T-helper 1 cell treated with Interleukin-12 subunit alpha and Interleukin-12 subunit beta and Interleukin-4 antibody, amounts not matched to agents 30 ng/mL and 1 ng/mL, for 36 hours (primary cell): ENCODE results near the gene EHBP1L1. TPM values are rescaled to one million over a fixed set of nuclear protein-coding genes. Genes with fewer than 3 reads are reported as not detected.

Experiments
- intact Hi-C: fragments of 100-400 bp; cut with micrococcal nuclease; formaldehyde crosslinking; loops from one replicate; pipeline ENCODE4 v1.15.1; 2024
- total RNA-seq: library from RNA; stranded (reverse); gene quantifications from 2 replicates; pipeline ENCODE4 v1.2.3, GENCODE V29; 2022

EHBP1L1 gene
- total RNA-seq, 1 donor from 2014 or later: 128 TPM

DNA sequence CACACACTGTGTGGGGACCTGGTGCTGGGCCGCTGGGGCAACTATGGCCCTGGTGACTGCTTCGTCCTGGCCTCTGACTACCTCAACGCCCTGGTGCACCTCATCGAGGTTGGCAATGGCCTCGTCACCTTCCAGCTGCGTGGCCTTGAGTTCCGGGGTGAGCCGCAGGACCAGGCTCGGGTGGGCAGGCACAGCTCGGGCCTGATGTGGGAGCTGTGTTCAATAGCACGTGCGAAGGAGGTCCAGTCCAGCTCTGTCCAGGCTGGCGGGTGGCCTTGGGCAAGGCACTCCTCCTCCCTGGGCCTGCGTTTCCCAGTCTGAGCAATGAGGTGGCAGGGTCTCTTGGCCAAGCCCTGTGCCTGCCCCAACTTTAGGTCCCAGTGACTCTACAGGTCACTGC, 53.7 kb downstream of the EHBP1L1 start:
- intact Hi-C loops: no loop called here

GRCh38 chr11:65630215-65630614, 54.4 kb downstream of the EHBP1L1 start:
- intact Hi-C loops: no loop called here

GRCh38 chr11:65633390-65634108, 57.7 kb downstream of the EHBP1L1 start:
- intact Hi-C loops: no loop called here

- intact Hi-C loops: no loop called here
Observed at GRCh38 chr11:65634109-65634436, 58.2 kb downstream of the EHBP1L1 start.

- intact Hi-C loops: no loop called here
Observed at GRCh38 chr11:65634440-65634839, 58.6 kb downstream of the EHBP1L1 start.

DNA sequence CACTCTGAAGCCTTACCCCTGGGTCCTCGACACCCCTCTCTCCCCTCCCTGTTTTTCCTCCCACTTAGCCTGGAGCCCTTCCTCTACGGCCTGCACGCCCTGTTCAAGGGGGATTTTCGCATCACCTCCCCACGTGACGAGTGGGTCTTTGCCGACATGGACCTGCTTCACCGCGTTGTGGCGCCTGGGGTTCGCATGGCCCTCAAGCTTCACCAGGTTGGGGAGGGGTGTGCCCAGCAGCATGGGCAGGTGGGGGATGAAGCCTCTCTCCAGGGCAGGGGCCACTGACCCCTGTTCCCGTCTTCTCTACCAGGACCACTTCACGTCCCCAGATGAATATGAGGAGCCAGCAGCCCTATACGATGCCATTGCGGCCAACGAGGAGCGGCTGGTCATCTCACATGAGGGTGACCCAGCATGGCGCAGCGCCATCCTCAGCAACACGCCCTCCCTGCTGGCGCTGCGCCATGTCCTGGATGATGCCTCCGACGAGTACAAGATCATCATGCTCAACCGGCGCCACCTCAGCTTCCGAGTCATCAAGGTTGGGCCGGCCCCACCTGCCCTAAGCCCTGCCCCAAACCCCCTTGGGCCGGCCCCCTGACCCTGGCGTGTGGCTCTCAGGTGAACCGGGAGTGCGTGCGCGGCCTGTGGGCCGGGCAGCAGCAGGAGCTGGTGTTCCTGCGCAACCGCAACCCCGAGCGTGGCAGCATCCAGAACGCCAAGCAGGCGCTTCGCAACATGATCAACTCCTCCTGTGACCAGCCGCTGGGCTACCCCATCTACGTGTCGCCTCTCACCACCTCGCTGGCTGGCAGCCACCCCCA, 59.3 kb downstream of the EHBP1L1 start:
- intact Hi-C loops: no loop called here

GRCh38 chr11:65636108-65637031, 60.5 kb downstream of the EHBP1L1 start:
- intact Hi-C loops: no loop called here

- intact Hi-C loops: no loop called here
Observed at GRCh38 chr11:65637032-65637557, 61.2 kb downstream of the EHBP1L1 start.

DNA sequence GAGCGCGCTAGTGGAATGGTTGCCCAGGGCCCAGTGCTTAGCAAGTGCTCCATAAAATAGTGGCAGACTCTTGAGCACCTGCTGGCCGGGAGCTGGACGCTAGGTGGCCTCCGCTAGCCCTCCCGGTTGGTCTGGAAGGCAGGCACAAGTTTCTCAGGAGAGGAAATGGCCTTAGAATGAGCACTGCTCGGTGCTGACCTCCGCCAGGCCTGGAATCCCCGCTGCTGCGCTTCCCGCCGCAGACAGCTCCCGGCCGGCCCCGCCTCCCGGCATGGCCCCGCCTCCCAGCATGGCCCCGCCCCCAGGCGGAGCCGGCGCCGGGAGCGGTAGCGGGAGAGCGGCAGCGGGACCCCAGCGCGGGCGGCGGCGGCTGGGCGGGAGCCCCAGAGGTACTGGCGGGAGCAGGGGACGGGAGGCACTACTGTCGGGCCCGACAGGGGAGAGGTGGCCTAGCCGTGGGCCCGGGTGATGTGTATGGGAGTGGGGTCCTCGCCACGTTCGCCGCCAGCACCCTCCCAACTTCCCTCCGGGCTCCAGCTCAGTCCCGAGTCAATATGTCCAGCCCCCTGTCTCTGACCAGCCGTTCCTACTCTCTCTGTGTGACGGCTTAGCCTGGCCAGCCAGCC, 62.1 kb downstream of the EHBP1L1 start, which contains the start of gene SIPA1:
TSS of gene SIPA1 (plus strand) at position 308 of the 626 bp plus-strand sequence. CDS start 2,821 bp downstream, outside the sequence.
- intact Hi-C loops: loop anchor here (1.0 to 2.0 kb wide), 4 partner anchors 23 to 75 kb away; partner anchors contain the start of genes KAT5 and PCNX3

DNA sequence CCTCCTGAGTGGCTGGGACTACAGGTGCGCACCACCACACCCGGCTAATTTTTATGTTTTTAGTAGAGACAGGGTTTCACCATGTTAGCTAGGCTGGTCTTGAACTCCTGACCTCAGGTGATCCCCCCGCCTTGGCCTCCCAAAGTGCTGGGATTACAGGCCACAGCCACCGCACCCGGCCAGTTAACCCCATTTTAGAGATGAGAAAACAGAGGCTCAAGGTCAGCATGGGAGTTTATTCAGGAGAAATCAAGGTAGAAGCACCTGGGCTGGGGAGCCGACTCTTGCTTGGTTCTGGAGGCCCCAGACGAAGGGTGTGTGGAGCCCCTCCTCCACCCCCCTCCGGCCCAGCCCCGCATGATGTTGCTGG, 63.4 kb downstream of the EHBP1L1 start:
- intact Hi-C loops: loop anchor here (1.0 to 2.0 kb wide), 4 partner anchors 13 to 99 kb away; partner anchors contain the start of gene KAT5

DNA sequence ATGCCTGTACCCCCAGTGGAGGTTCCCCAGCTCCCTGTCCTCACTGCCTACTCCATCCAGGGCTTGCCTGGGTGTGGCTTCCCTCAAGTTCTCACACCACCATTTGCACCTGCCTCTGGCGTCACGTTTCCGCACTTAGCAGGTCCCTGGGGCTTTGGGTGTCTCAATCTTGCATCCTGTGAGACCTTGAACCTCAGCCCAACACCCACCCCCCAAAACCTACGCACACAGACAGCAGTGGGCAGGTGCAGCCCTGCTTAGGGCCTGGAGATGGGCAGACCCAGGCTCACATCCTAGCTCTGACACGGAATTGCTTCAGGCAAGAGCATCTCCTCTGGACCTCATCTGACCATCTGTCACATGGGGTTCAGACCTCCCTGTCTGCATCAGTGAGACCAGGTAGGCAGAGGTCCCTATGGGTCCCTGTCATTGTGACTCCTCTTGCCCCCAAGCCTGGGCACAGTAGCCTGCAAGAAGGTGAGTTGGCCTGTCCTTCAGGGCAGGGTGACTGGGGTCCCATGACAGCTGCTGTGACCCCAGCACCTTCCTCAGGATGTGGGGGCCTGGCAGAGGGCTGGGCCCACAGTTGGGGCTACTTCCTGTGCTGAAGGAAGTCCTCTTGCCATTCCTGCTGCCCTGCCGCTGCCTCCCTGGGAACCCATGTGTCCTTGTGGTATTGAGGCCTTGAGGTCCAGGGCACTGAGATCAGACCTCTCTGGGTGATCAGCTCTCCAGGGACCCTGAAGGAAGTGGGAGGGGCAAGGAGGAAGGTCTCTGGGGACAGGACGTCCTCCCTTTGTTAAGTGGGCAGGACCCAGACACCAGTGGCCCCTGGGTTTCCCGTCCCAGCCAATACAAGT, 64.0 kb downstream of the EHBP1L1 start:
- intact Hi-C loops: loop anchor here (1.0 to 2.0 kb wide), 4 partner anchors 12 to 100 kb away; partner anchors contain the start of gene KAT5

DNA sequence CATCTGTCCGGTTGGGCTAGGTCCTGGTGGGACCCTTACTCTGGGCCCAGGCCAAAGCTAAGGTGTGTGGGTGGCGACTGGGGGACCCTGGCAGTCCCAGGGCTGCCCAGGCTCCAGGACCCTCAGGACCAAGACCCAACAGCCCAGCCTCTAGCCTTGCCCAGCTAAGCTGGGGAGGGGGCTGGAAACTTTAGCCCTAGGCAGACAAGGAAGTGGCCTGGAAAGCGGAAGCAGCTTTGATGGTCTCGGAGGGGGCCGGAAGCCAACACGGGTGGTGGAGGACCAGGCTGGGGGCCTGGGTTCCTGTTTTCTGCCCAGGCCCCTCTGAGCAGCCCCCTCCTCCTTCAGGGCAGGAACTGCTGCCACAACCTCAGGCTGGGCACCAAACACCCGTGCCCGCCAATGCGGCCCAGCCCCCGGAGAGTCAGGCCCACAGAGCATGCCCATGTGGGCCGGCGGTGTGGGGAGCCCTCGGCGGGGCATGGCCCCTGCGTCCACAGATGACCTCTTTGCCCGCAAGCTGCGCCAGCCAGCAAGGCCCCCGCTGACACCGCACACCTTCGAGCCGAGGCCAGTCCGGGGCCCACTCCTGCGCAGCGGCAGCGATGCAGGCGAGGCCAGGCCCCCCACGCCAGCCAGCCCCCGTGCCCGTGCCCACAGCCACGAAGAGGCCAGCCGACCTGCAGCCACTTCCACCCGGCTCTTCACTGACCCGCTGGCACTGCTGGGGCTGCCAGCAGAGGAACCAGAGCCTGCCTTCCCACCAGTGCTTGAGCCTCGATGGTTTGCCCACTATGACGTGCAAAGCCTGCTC, 64.8 kb downstream of the EHBP1L1 start:
- intact Hi-C loops: no loop called here

- intact Hi-C loops: no loop called here
Observed at GRCh38 chr11:65641297-65642013, 65.6 kb downstream of the EHBP1L1 start.

Other genes with a start within 250 kb of the EHBP1L1 start
- 80.9 and 83.2 TPM in 2 replicates for gene DPF2, start 242.2 kb upstream of the EHBP1L1 start, total RNA-seq
- 0.34 and 0.51 TPM in 2 replicates for gene TIGD3, start 221.3 kb upstream of the EHBP1L1 start, total RNA-seq
- 26.0 and 26.8 TPM in 2 replicates for gene SLC25A45, start 193.4 kb upstream of the EHBP1L1 start, total RNA-seq
- 57.5 and 61.6 TPM in 2 replicates for gene FRMD8, start 189.4 kb upstream of the EHBP1L1 start, total RNA-seq
- 1,002 TPM in 2 replicates for gene NEAT1, start 153.3 kb upstream of the EHBP1L1 start, total RNA-seq
- gene MALAT1, start 77.0 kb upstream of the EHBP1L1 start, total RNA-seq: 8,633 and 8,695 TPM in 2 replicates
- gene SCYL1, start 51.0 kb upstream of the EHBP1L1 start, total RNA-seq: 82.4 and 84.4 TPM in 2 replicates
- gene LTBP3, start 17.7 kb upstream of the EHBP1L1 start, total RNA-seq: 99.6 and 106 TPM in 2 replicates
- gene ZNRD2, start 5.6 kb upstream of the EHBP1L1 start, total RNA-seq: 43.6 and 48.5 TPM in 2 replicates
- 58.1 and 58.2 TPM in 2 replicates for gene FAM89B, start 3.5 kb upstream of the EHBP1L1 start, total RNA-seq
- gene KCNK7, start 19.7 kb downstream of the EHBP1L1 start, total RNA-seq: 1.9 and 2.2 TPM in 2 replicates
- gene MAP3K11, start 38.2 kb downstream of the EHBP1L1 start, total RNA-seq: 94.4 and 96.1 TPM in 2 replicates
- gene PCNX3, start 39.7 kb downstream of the EHBP1L1 start, total RNA-seq: 61.8 and 66.4 TPM in 2 replicates
- 177 and 181 TPM in 2 replicates for gene SIPA1, start 62.0 kb downstream of the EHBP1L1 start, total RNA-seq
- gene RELA, start 86.9 kb downstream of the EHBP1L1 start, total RNA-seq: 106 and 112 TPM in 2 replicates
- gene KAT5, start 136.2 kb downstream of the EHBP1L1 start, total RNA-seq: 69.8 and 83.5 TPM in 2 replicates
- gene RNASEH2C, start 144.7 kb downstream of the EHBP1L1 start, total RNA-seq: 82.4 and 82.8 TPM in 2 replicates
- 18.0 and 18.1 TPM in 2 replicates for gene AP5B1, start 204.9 kb downstream of the EHBP1L1 start, total RNA-seq
- not detected in 2 replicates for gene OVOL1, start 211.0 kb downstream of the EHBP1L1 start, total RNA-seq